ENCODE measurements around the gene TDRD5. TPM values are rescaled to one million over a fixed set of nuclear protein-coding genes. Genes with fewer than 3 reads are reported as not detected.

TDRD5 gene
- total RNA-seq, 4 donors from 2014 or later: 0.16 to 1.5 (median 1.0) TPM

GRCh38 chr1:179550746-179551682 is 40.6 kb upstream of the TDRD5 start:
- TF ChIP-seq CTCF (IDR thresholded peaks at IDR 0.05; ENCODE audit: low read depth): no peak

GRCh38 chr1:179554427-179554826 is 37.2 kb upstream of the TDRD5 start:
- TF ChIP-seq CTCF (IDR thresholded peaks at IDR 0.05; ENCODE audit: low read depth): no peak

- TF ChIP-seq CTCF (IDR thresholded peaks at IDR 0.05; ENCODE audit: low read depth): no peak
Measured at GRCh38 chr1:179558078-179558477, 33.6 kb upstream of the TDRD5 start.

GRCh38 chr1:179575497-179576314 is 15.9 kb upstream of the TDRD5 start, which contains the start of gene NPHS2:
TSS of gene NPHS2 (minus strand) at chr1:179575948. CDS start at chr1:179575864, 84 bp downstream.
- TF ChIP-seq CTCF (IDR thresholded peaks at IDR 0.05; ENCODE audit: low read depth): no peak

- no peak for TF ChIP-seq CTCF (IDR thresholded peaks at IDR 0.05; ENCODE audit: low read depth)
Measured at GRCh38 chr1:179576509-179576908, 15.1 kb upstream of the TDRD5 start.

- no peak for TF ChIP-seq CTCF (IDR thresholded peaks at IDR 0.05; ENCODE audit: low read depth)
Measured at GRCh38 chr1:179583771-179584320, 7.8 kb upstream of the TDRD5 start.
